ENCODE data around the gene HACE1. TPM values are rescaled to one million over a fixed set of nuclear protein-coding genes. Genes with fewer than 3 reads are reported as not detected.
"Not testable (repeated sequence)": the region's sequence is repeated elsewhere in the genome, so short reads cannot be mapped to it uniquely, and the experiment has no call there.

The HACE1 gene
- total and polyA plus RNA-seq, 2 experiments from 2014 or later = 14.8 to 42.6 TPM

- no peaks in the 10 kb centered on the region for H3K27me3 ChIP-seq
- H3K36me3 ChIP-seq = no peaks in the 10 kb centered on the region
- no peaks in the 10 kb centered on the region for H3K4me1 ChIP-seq (ENCODE audit: low read depth)
- H3K9me3 ChIP-seq (ENCODE audit: low read depth) = no peaks in the 10 kb centered on the region
- H3K4me3 ChIP-seq = no peak overlapping the region
- H3K27ac ChIP-seq = no peak overlapping the region
- no peak for DNase-seq (ENCODE audit: low read depth in 1 of 2, low spot score in 1 of 2)
- TF ChIP-seq CTCF (IDR thresholded peaks at IDR 0.05; ENCODE audit: low read depth, low read length) = no peak
Observed at GRCh38 chr6:104816125-104816524, 43.6 kb downstream of the HACE1 start.

GRCh38 chr6:104814743-104815142, 45.0 kb downstream of the HACE1 start:
- Histone ChIP-seq H3K9me3 (ENCODE audit: low read depth) (no peaks in the 10 kb centered on the region), H3K4me1 (ENCODE audit: low read depth) (no peaks in the 10 kb centered on the region), H3K27ac (no peak overlapping the region), H3K27me3 (no peaks in the 10 kb centered on the region), H3K4me3 (no peak overlapping the region), H3K36me3 (peaks cover 3% of the 10 kb centered on the region)
- no peak for TF ChIP-seq CTCF (IDR thresholded peaks at IDR 0.05; ENCODE audit: low read depth, low read length)
- no peak for DNase-seq (ENCODE audit: low read depth in 1 of 2, low spot score in 1 of 2)

DNA sequence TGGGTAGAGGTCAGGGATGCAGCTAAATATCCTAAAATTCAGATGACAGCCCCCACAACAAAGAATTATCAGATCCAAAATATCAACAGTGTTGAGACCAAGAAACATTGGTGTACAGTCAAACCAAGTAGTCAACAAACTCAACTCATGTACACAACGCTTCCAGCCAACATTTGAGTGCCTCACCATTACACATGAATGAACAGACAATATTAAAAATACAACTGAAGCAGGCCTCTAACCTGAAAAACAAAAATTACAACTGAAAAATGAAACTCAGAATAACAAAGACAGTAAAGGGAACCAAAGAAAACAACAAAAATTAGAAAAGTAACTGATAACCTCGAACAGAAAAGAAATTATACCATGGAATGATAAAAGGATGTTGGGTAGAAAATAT, 46.2 kb downstream of the HACE1 start:
- no peaks in the 10 kb centered on the region for H3K27me3 ChIP-seq
- H3K4me3 ChIP-seq = no peak overlapping the region
- H3K36me3 ChIP-seq = peaks cover 3% of the 10 kb centered on the region
- no peaks in the 10 kb centered on the region for H3K9me3 ChIP-seq (ENCODE audit: low read depth)
- no peak overlapping the region for H3K27ac ChIP-seq
- H3K4me1 ChIP-seq (ENCODE audit: low read depth) = no peaks in the 10 kb centered on the region
- TF ChIP-seq CTCF (IDR thresholded peaks at IDR 0.05; ENCODE audit: low read depth, low read length) = no peak
- DNase-seq (ENCODE audit: low read depth in 1 of 2, low spot score in 1 of 2) = no peak

DNA sequence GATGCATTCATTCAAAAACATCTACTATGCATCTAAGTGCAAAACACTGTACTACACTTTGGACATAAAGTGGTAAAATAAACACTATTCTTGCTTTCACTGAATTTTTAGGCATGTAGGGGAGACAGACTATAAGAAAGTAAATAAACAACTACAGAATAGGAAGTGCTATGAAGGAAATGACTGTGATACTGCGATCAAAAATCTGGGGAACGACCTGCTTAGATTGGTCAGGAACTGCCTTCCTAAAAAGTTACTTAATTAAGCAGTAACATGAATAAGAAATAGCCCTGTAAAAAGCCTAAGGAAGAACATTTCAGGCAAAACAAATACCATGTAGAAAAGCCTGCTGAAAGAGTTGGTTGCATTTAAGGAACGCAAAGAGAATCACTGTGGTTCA, 50.6 kb downstream of the HACE1 start:
- H3K36me3 ChIP-seq = peaks cover 3% of the 10 kb centered on the region

GRCh38 chr6:104805335-104805734, 54.4 kb downstream of the HACE1 start:
- not testable (repeated sequence) for H3K36me3 ChIP-seq; H3K9me3 ChIP-seq (ENCODE audit: low read depth); H3K4me1 ChIP-seq (ENCODE audit: low read depth)

More for the DNA sequence above, 50.6 kb downstream of the HACE1 start:
- DNase-seq (ENCODE audit: low read depth in 1 of 2, low spot score in 1 of 2) = no peak
- no peak overlapping the region for H3K27ac ChIP-seq
- H3K4me1 ChIP-seq (ENCODE audit: low read depth) = no peaks in the 10 kb centered on the region
- no peak overlapping the region for H3K4me3 ChIP-seq
- H3K27me3 ChIP-seq = no peaks in the 10 kb centered on the region
- H3K9me3 ChIP-seq (ENCODE audit: low read depth) = no peaks in the 10 kb centered on the region
- no peak for TF ChIP-seq CTCF (IDR thresholded peaks at IDR 0.05; ENCODE audit: low read depth, low read length)

DNA sequence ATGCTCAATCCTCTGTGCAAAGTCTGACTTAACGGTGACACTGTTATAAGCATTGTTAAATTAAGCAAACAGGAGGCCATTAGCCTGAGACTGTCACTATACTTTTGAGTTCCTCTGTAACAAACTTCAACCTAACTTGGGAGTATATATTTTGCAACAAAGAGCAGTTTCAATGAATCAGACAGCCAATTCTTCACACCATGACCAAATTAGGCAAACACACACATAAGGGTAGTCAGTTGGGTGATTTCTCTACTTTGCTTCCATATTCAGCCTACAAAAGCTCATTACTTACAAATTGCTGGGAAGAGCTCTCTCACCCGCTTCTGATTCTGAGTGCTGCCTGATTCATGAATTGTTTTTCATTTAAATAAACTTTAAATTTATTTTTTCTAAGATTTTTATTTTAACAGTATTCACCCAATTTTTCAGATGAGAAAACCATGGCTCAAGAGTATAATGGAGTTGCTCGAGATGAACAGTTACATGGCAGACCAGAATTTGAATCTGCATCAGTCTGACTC, 60.5 kb downstream of the HACE1 start:
- no peak for DNase-seq (ENCODE audit: low read depth in 1 of 2, low spot score in 1 of 2)
- no peak overlapping the region for H3K4me3 ChIP-seq
- H3K4me1 ChIP-seq (ENCODE audit: low read depth) = no peaks in the 10 kb centered on the region

More at GRCh38 chr6:104805335-104805734, 54.4 kb downstream of the HACE1 start:
- not testable (repeated sequence) for H3K4me3 ChIP-seq; H3K27me3 ChIP-seq; H3K27ac ChIP-seq; DNase-seq (ENCODE audit: low read depth in 1 of 2, low spot score in 1 of 2)

More for the DNA sequence above, 60.5 kb downstream of the HACE1 start:
- H3K36me3 ChIP-seq = no peaks in the 10 kb centered on the region
- H3K27me3 ChIP-seq = no peaks in the 10 kb centered on the region
- no peak overlapping the region for H3K27ac ChIP-seq
- H3K9me3 ChIP-seq (ENCODE audit: low read depth) = no peaks in the 10 kb centered on the region
- TF ChIP-seq CTCF (IDR thresholded peaks at IDR 0.05; ENCODE audit: low read depth, low read length) = no peak
